Measurements from ENCODE around the gene VILL.

- TF ChIP-seq CTCF (IDR thresholded peaks at IDR 0.05; ENCODE audit: low read length) (no peak), EZH2 (IDR thresholded peaks at IDR 0.05; ENCODE audit: borderline replicate concordance, low read length) (no peak)
Measured at GRCh38 chr3:37945156-37945806, 45.3 kb upstream of the VILL start.

All from OCI-LY1 (cell line).